ENCODE measurements around the gene SNW1.
"Not testable (repeated sequence)": the region's sequence is repeated elsewhere in the genome, so short reads cannot be mapped to it uniquely, and the experiment has no call there.

Gene SNW1

DNA sequence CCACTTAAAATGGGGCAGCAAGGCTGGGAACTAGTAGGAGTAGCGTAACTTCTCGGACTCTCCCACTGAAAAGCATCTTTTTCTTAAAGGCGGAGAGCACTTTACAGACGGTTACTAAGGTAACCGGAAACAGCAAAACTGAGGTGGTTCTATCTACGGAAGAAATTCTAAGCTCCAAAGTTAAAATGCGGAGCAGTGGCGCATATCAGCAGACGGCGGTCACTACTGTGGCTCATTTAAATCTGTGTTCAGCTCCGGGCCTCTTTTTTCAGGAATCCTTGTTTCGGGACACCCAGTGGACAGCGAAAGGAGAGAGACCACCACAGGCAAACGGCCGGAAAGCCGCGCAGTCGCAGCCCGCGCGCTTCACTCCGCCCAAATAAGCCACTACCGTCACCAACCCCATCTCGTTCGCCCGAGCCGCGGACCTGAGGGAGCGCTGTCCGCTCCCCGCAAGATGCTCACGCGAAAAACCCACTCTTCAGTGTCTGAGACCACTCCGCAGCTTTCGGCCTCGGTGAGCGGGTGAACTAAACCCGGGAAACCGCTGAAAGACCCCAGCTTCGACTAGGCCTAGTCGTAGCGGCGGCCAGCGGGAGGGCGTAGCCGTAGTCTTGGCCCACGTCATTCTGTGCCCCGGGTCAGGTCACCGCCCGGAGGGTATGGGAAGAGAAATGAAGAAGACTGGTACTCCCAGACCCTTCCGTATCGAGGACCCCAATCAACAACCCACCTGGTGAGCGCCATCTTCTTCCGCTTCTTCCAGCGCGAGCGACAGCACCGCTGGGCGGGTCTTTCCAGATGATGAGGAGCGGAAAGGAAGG, at the start of gene SNW1:
Gene SNW1, minus strand, starts transcription at position 776 of the 824 bp plus-strand sequence. Its CDS starts 29 bp downstream, at position 747.
- DNase-seq, result no peak

GRCh38 chr14:77809011-77809410, 48.1 kb upstream of the SNW1 start:
- no peak for DNase-seq

DNA sequence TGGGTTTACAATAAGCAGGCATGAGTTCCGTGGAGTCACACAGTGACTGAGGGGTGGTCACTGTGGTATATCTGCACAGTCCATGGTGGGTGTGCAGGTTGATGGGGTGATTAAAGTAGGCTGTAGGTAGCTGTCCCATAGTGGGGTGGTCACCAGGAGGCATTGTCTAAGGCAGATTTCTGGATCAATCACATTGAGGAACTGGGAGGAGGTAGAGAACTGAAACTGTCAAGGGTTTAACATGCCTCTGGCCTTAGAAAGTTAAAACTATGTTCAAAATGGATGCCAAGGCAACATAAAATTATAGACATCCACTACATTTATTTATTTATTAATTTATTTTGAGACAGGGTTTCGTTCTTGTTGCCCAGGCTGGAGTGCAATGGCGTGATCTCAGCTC, 47.3 kb upstream of the SNW1 start:
- DNase-seq, result no peak

- DNase-seq, result no peak
These were observed 44.8 kb upstream of the SNW1 start for GRCh38 chr14:77805706-77806105.

GRCh38 chr14:77804592-77804991, 43.6 kb upstream of the SNW1 start:
- no peak for DNase-seq

DNA sequence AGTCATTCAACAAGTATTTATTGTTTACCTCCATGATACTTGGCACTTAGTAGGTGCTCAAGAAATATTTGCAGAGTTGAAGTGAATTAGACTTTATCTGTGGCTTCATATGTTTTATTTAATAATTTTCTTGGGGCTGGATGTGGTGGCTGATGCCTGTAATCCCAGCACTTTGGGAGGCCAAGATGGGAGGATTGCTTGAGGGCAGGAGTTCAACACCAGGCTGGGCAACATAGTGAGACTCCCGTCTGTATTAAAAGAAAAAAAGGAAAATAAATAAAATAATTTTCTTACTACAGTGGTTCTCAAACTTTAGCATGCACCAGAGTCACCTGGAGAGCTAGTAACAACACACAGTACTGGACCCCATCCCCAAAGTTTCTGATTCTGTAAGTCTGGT, 39.9 kb upstream of the SNW1 start:
- no peak for DNase-seq

- DNase-seq, result peak; percentile 64
These were observed 39.1 kb upstream of the SNW1 start, which contains the start of gene ADCK1 for GRCh38 chr14:77799863-77800730. TSS of gene ADCK1 (plus strand) at chr14:77800109. CDS start at chr14:77818979, 18,870 bp downstream.

GRCh38 chr14:77799456-77799855, 38.5 kb upstream of the SNW1 start:
- not testable (repeated sequence) for DNase-seq

GRCh38 chr14:77794357-77794756, 33.4 kb upstream of the SNW1 start:
- no peak for DNase-seq

DNA sequence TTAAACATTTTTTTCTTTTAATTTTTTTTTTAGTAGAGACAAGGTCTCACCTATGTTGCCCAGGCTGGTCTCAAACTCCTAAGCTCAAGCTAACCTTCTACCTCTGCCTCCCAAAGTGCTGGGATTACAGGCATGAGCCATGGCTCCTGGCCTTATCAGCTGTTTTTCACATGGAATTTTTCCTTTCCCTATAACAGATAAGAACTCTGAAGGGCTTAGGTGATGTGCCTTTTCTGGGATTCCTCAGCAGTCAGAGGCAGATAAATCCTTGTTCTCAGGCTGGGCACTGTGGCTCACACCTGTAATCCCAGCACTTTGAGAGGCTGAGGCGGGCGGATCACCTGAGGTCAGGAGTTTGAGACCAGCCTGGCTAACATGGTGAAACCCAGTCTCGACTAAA, 32.3 kb upstream of the SNW1 start:
- DNase-seq, result not testable (repeated sequence)

DNA sequence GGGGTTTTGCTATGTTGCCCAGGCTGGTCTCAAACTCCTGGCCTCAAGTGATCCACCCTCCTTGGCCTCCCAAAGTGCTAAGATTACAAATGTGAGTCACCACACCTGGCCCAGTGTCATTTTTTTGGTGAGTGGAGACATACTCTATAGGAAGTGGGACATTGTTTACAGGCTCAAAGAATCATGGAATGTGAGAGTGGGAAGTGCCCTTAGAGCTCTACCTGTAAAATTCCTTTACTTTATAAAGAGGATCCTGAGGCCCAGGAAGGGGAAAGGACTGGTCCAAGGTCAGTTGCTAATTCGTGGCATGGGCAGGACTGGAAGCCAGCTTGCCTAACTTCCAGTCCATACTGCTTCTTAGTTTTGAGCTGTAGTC, 30.3 kb upstream of the SNW1 start:
- DNase-seq, result no peak

DNA sequence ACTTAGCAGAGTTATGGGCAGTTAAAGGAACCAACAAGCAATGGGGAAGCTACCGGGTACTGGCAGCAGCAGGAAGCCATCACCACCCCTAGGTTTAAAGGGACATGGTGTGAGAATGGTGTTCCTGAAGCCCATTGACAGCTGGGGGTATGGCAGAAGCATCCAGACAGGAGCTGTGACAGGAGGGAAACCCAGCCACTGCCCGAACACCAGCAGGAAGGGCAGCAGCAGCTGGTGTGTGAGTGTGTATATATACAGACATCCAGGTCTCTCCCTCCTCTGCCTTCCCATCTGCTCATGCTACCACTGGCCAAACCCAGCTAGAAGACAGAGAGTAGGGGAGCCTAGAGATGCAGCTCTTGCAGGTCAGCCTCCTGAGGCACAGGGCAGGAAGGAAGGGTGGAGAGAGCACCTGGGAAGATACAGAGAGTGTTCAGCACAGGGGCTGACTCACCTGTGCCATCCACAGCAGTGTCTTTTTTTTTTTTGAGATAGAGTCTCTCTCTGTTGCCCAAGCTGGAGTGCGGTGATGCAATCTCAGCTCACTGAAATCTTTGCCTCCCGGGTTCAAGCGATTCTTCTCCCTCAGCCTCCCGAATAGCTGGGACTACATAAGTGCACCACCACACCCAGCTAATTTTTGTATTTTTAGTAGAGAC, 29.7 kb upstream of the SNW1 start:
- no peak for DNase-seq

DNA sequence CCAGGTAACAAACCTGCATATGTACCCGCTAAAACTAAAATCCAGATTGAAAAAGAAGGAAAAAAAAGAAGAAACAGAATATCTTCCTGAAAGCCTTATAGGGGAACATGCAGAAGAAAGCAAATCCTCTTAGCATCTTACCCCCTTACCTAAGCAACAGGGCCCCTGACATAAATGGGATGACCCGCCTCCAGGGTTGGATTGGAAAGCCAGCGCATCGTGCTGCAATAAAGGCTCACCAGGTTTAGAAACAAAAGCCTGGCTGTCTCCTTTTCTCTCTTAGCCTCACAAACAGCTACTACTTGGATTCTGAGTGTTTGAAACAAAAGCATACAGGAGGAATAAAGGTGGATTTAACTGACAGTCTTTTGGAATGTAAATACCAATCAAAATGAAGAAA, 25.2 kb upstream of the SNW1 start:
- no peak for DNase-seq

- DNase-seq, result no peak
These were observed 21.2 kb upstream of the SNW1 start for GRCh38 chr14:77782202-77782601.

GRCh38 chr14:77773966-77774365, 13.0 kb upstream of the SNW1 start:
- not testable (repeated sequence) for DNase-seq

DNA sequence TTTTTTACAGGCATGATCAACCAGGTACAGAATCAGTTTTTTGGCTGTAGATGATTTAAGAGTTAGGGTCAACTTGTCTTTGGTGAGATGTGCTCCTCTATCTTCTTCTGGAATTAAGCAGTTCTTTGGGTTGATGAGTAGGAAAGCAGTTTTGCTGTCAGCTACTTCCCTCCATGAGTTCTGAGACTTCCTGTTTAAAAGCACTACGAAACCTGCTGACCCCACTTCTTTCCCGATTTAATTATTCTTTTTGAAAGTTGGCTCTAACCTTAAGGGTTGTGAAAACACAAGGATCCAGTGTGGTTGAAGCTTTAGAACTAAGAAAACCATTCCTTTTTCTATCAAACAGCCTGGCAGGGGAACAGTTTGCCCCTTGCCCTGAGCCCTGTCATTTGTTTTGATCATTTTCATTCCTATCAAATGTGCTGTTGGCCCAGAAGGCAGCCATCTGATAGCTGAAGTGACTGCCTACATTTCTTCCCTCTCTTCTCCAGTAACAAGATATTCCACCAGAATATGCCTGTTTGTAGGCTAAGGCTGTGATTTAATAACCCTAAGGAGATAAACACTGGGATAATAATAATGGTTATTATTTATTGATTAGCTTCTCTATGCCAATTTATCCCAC, 7.6 kb upstream of the SNW1 start:
- DNase-seq, result not testable (repeated sequence)

GRCh38 chr14:77763978-77764377, 3.0 kb upstream of the SNW1 start:
- no peak for DNase-seq

GRCh38 chr14:77763316-77763715, 2.4 kb upstream of the SNW1 start:
- no peak for DNase-seq

DNA sequence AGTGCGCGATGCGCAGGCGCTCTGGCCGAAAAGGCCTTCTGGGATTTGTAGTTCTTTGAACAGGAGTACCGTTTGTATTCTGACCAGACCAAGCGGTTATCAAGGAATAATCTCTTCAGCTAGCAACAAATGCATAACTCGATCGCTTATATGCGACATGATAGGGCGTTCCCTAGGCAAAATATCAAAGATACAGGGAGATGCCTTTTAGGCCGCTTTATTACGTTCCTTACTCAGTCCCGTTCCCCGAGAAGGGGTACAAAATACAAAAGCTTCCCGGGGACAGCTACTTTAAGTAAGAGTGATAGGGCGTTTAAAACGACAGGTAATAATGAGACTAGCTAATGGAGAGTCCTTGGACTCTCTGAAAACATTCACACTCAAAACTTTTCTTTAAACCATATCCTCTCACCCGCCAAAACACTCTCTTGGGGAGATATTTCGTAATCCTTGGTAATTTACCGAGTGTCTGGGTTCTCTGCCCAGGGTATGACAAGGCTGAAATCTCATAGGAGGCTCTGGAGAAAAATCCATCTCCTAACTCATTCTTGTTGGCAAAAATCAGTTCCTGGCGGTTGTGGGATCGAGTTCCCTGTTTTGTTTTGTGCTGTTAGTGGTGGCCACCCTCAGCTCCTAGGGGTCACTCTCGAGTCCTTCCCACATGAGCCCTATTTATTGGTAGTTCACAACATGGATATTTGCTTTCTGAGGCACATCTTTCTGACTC, 412 bp upstream of the SNW1 start:
- DNase-seq, result peak; percentile 91

- no peak for DNase-seq
These were observed 8.0 kb downstream of the SNW1 start for GRCh38 chr14:77752799-77753516.

GRCh38 chr14:77752266-77752665, 8.7 kb downstream of the SNW1 start:
- no peak for DNase-seq

Data from DMS153 (cell line).